Fibroblast of gingiva (primary cell): Measurements from ENCODE around the gene C14orf132.

Experiments
- DNase-seq: peaks from one replicate; pipeline ENCODE4 v3.0.0-alpha.2; 2011; ENCODE audit warnings: low read depth

C14orf132 gene

GRCh38 chr14:96119947-96120346 lies 80.8 kb downstream of the C14orf132 start:
- peak; percentile 56 for DNase-seq

- no peak for DNase-seq
Measured at GRCh38 chr14:96120392-96120791, 81.2 kb downstream of the C14orf132 start.

GRCh38 chr14:96120941-96121340 lies 81.8 kb downstream of the C14orf132 start:
- DNase-seq = no peak

- peak; percentile 64 for DNase-seq
Measured at GRCh38 chr14:96121660-96122395, 82.7 kb downstream of the C14orf132 start.

GRCh38 chr14:96122496-96122895 lies 83.3 kb downstream of the C14orf132 start:
- DNase-seq = peak; percentile 85

- peak; percentile 40 for DNase-seq
Measured at GRCh38 chr14:96125536-96125935, 86.4 kb downstream of the C14orf132 start.

GRCh38 chr14:96126339-96126782 lies 87.2 kb downstream of the C14orf132 start:
- peak; percentile 67 for DNase-seq

GRCh38 chr14:96126783-96127271 lies 87.7 kb downstream of the C14orf132 start:
- DNase-seq = no peak

- DNase-seq = no peak
Measured at GRCh38 chr14:96129128-96129736, 90.1 kb downstream of the C14orf132 start.

- no peak for DNase-seq
Measured at GRCh38 chr14:96130391-96130790, 91.2 kb downstream of the C14orf132 start.

- DNase-seq = peak; percentile 61
Measured at GRCh38 chr14:96130854-96131253, 91.7 kb downstream of the C14orf132 start.

- no peak for DNase-seq
Measured at GRCh38 chr14:96131836-96132235, 92.7 kb downstream of the C14orf132 start.

GRCh38 chr14:96134508-96134907 lies 95.3 kb downstream of the C14orf132 start:
- DNase-seq = no peak

- no peak for DNase-seq
Measured at GRCh38 chr14:96135285-96135684, 96.1 kb downstream of the C14orf132 start.

GRCh38 chr14:96136371-96137005 lies 97.3 kb downstream of the C14orf132 start:
- peak; percentile 59 for DNase-seq

GRCh38 chr14:96138241-96138640 lies 99.1 kb downstream of the C14orf132 start:
- no peak for DNase-seq

- DNase-seq = no peak
Measured at GRCh38 chr14:96139169-96139568, 100.0 kb downstream of the C14orf132 start.

- DNase-seq = no peak
Measured at GRCh38 chr14:96139879-96140278, 100.7 kb downstream of the C14orf132 start.

- no peak for DNase-seq
Measured at GRCh38 chr14:96140952-96141351, 101.8 kb downstream of the C14orf132 start.
